HepG2 (cell line): Measurements from ENCODE around the gene PELO. TPM values are rescaled to one million over a fixed set of nuclear protein-coding genes. Genes with fewer than 3 reads are reported as not detected.

Source experiments
- ARNTL ChIP-seq: sonication (generic); formaldehyde crosslinking; IDR thresholded peaks from 2 replicates; pipeline ENCODE4 v1.4.0; 2020; ENCODE audit warnings: mild to moderate bottlenecking, missing genetic modification reagents
- BRCA1 ChIP-seq: sonication (generic); formaldehyde crosslinking; IDR thresholded peaks from 2 replicates; pipeline ENCODE4 v1.4.0; 2020; ENCODE audit warnings: missing genetic modification reagents
- CREM ChIP-seq, 2 experiments: sonication (generic) in 1 of 2; formaldehyde crosslinking in 1 of 2; IDR thresholded peaks; 2 replicates each; pipeline versions ENCODE4 v1.4.0 to v1.6.1; 2016 to 2020; ENCODE audit warnings: antibody characterized with exemption in 1 of 2, mild to moderate bottlenecking in 1 of 2, missing genetic modification reagents in 1 of 2
- ESRRA ChIP-seq: sonication (generic); formaldehyde crosslinking; IDR thresholded peaks from 2 replicates; pipeline ENCODE4 v1.5.1; 2020; ENCODE audit warnings: mild to moderate bottlenecking, low read depth, missing genetic modification reagents
- FOXJ3 ChIP-seq: sonication (generic); formaldehyde crosslinking; IDR thresholded peaks from 2 replicates; pipeline ENCODE4 v1.4.0; 2020; ENCODE audit warnings: missing genetic modification reagents, mild to moderate bottlenecking, borderline replicate concordance
- HNRNPK ChIP-seq: fragments of 200-400 bp; formaldehyde crosslinking; IDR thresholded peaks from 2 replicates; pipeline ENCODE4 v1.6.1; 2018; ENCODE audit warnings: low read length, low read depth, moderate library complexity, mild to moderate bottlenecking; ENCODE audit not compliant: poor library complexity, severe bottlenecking
- HNRNPLL ChIP-seq: fragments of 200-400 bp; formaldehyde crosslinking; IDR thresholded peaks from 2 replicates; pipeline ENCODE4 v1.6.1; 2017; ENCODE audit warnings: mild to moderate bottlenecking, low read depth, low read length; ENCODE audit not compliant: poor library complexity, severe bottlenecking
- MTA1 ChIP-seq: sonication (generic); formaldehyde crosslinking; IDR thresholded peaks from 2 replicates; pipeline ENCODE4 v1.4.0; 2020; ENCODE audit warnings: missing genetic modification reagents, mild to moderate bottlenecking, borderline replicate concordance
- RCOR2 ChIP-seq: IDR thresholded peaks from 2 replicates; pipeline ENCODE4 v1.6.1; 2016; ENCODE audit warnings: missing biosample characterization, missing genetic modification reagents
- SMAD3 ChIP-seq: sonication (generic); formaldehyde crosslinking; IDR thresholded peaks from 2 replicates; pipeline ENCODE4 v1.4.0; 2020; ENCODE audit warnings: missing genetic modification reagents
- SYNCRIP ChIP-seq: fragments of 200-400 bp; formaldehyde crosslinking; IDR thresholded peaks from 2 replicates; pipeline ENCODE4 v1.6.1; 2018; ENCODE audit warnings: mild to moderate bottlenecking, low read depth, low read length; ENCODE audit not compliant: insufficient read depth
- ZNF468 ChIP-seq: sonication (generic); formaldehyde crosslinking; IDR thresholded peaks from 2 replicates; pipeline ENCODE4 v1.8.0; 2022; ENCODE audit warnings: mild to moderate bottlenecking, moderate library complexity, missing genetic modification reagents
- ZNF530 ChIP-seq: sonication (generic); formaldehyde crosslinking; IDR thresholded peaks from 2 replicates; pipeline ENCODE4 v1.5.0; 2020; ENCODE audit warnings: low read depth, mild to moderate bottlenecking, missing genetic modification reagents
- ZNF747 ChIP-seq: sonication (generic); formaldehyde crosslinking; IDR thresholded peaks from 2 replicates; pipeline ENCODE4 v1.8.1; 2023; ENCODE audit warnings: missing genetic modification reagents, mild to moderate bottlenecking, borderline replicate concordance
- ZNF83 ChIP-seq: sonication (generic); formaldehyde crosslinking; IDR thresholded peaks from 2 replicates; pipeline ENCODE4 v1.4.0; 2020; ENCODE audit warnings: missing genetic modification reagents, mild to moderate bottlenecking, borderline replicate concordance
- polyA plus RNA-seq, 8 experiments: library from polyadenylated mRNA; depleted of rRNA in 3 of 8; stranded (reverse) in 7 of 8; unstranded in 1 of 8; fragments of >200 nt; fragmentation: Illumina TruSeq in 4 of 8; extraction: Trizol in 4 of 8; gene quantifications; 2 replicates each; pipeline versions ENCODE4 v1.2.1 to v1.2.3, GENCODE V29; 2011 to 2016; ENCODE audit warnings: low read depth in 4 of 8, missing spikeins in 1 of 8, mixed read lengths in 1 of 8; ENCODE audit not compliant: insufficient read depth in 1 of 8
- total RNA-seq, 5 experiments: library from RNA; depleted of rRNA; stranded (reverse); fragments of >200 nt; fragmentation: Illumina TruSeq; extraction: Trizol; gene quantifications; 2 replicates each; pipeline ENCODE4 v1.2.3, GENCODE V29; 2016; ENCODE audit warnings: low read depth in 1 of 5
- TF ChIP-seq, protein P1 (sequence below): sonication (generic); formaldehyde crosslinking; IDR thresholded peaks from 2 replicates; pipeline ENCODE4 v1.4.0; 2020; ENCODE audit warnings: missing genetic modification reagents, borderline replicate concordance
- TF ChIP-seq, protein P2 (sequence below): sonication (generic); formaldehyde crosslinking; IDR thresholded peaks from 2 replicates; pipeline ENCODE4 v1.4.0; 2020; ENCODE audit warnings: missing genetic modification reagents

The PELO gene
- total and polyA plus RNA-seq, 2 of the 13 experiments (the other 11 are each of a cell fraction or from before 2014, with no cell fraction given): 19.0 to 23.9 TPM

DNA sequence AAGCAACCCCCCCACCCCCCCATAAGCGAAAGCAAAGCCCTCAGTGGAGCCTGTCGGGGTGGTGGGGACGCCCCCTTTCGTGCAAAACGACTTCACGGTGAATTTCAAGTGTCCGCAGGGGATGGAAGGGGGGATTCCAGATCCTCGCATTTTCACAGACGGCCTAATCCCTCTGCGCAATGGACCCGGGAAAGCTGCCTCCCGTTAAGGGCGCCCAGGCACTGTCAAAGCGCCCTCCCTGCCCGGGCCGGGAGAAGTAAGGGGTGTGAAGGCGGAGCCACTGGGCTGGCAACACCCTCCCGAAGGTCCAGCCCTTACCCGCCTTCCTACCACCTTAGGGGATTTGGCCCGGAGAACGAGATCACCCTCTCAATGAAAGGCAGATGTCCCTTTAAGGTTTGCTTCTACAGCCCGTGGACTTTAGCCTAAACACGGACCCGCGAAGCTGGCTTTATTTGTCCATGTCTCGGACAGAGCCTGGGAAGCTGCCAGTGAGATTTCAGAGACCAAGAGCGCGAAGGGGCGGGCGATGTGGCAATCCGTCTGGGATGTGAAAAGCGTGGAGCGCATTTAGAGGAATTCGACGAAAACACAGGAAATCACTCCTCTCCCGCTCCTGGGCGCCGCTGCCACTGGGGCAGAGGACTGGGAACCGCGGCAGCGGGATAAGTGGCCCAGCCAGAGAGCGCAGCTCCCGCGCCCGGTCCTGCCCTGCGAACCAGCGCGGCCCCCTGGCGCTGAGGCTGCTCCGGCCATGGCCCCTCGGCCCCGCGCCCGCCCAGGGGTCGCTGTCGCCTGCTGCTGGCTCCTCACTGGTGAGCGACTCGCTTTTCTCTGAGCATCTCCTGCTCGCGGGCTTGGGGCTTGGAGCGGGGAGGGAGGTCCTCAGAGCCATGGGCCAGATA, at the start of gene PELO, which contains the start of gene ITGA1 (continued):
- TF ChIP-seq ZNF468 (CRISPR knock-in tag) (no peak; the same call in 1 of the 2 replicates), HNRNPLL (peak; percentile 72), BRCA1 (CRISPR knock-in tag) (no peak; the same call in 1 of the 2 replicates), ZNF83 (no peak), ARNTL (CRISPR knock-in tag) (peak; percentile 52; the same call in 1 of the 2 replicates), ZNF530 (no peak), RCOR2 (CRISPR knock-in tag) (0 out of 2 replicates have a peak, but pooled peaks have one; percentile 16), HNRNPK (no peak), SMAD3 (CRISPR knock-in tag) (no peak), FOXJ3 (CRISPR knock-in tag) (no peak), CREM (IDR thresholded peaks at IDR 0.05) (no peak; the same call in 1 of the 2 replicates), CREM (CRISPR knock-in tag; IDR thresholded peaks at IDR 0.05) (no peak), SYNCRIP (no peak), MTA1 (CRISPR knock-in tag) (peak; percentile 78), ESRRA (CRISPR knock-in tag) (no peak; the same call in 1 of the 2 replicates), ZNF747 (CRISPR knock-in tag) (peak; percentile 80)
- TF ChIP-seq, protein P1, sequence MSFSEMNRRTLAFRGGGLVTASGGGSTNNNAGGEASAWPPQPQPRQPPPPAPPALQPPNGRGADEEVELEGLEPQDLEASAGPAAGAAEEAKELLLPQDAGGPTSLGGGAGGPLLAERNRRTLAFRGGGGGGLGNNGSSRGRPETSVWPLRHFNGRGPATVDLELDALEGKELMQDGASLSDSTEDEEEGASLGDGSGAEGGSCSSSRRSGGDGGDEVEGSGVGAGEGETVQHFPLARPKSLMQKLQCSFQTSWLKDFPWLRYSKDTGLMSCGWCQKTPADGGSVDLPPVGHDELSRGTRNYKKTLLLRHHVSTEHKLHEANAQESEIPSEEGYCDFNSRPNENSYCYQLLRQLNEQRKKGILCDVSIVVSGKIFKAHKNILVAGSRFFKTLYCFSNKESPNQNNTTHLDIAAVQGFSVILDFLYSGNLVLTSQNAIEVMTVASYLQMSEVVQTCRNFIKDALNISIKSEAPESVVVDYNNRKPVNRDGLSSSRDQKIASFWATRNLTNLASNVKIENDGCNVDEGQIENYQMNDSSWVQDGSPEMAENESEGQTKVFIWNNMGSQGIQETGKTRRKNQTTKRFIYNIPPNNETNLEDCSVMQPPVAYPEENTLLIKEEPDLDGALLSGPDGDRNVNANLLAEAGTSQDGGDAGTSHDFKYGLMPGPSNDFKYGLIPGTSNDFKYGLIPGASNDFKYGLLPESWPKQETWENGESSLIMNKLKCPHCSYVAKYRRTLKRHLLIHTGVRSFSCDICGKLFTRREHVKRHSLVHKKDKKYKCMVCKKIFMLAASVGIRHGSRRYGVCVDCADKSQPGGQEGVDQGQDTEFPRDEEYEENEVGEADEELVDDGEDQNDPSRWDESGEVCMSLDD (CRISPR knock-in tag): no peak
- TF ChIP-seq, protein P2, sequence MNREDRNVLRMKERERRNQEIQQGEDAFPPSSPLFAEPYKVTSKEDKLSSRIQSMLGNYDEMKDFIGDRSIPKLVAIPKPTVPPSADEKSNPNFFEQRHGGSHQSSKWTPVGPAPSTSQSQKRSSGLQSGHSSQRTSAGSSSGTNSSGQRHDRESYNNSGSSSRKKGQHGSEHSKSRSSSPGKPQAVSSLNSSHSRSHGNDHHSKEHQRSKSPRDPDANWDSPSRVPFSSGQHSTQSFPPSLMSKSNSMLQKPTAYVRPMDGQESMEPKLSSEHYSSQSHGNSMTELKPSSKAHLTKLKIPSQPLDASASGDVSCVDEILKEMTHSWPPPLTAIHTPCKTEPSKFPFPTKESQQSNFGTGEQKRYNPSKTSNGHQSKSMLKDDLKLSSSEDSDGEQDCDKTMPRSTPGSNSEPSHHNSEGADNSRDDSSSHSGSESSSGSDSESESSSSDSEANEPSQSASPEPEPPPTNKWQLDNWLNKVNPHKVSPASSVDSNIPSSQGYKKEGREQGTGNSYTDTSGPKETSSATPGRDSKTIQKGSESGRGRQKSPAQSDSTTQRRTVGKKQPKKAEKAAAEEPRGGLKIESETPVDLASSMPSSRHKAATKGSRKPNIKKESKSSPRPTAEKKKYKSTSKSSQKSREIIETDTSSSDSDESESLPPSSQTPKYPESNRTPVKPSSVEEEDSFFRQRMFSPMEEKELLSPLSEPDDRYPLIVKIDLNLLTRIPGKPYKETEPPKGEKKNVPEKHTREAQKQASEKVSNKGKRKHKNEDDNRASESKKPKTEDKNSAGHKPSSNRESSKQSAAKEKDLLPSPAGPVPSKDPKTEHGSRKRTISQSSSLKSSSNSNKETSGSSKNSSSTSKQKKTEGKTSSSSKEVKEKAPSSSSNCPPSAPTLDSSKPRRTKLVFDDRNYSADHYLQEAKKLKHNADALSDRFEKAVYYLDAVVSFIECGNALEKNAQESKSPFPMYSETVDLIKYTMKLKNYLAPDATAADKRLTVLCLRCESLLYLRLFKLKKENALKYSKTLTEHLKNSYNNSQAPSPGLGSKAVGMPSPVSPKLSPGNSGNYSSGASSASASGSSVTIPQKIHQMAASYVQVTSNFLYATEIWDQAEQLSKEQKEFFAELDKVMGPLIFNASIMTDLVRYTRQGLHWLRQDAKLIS (CRISPR knock-in tag): peak; percentile 21; the same call in 1 of the 2 replicates
